ENCODE data around the gene CCNI2. TPM values are rescaled to one million over a fixed set of nuclear protein-coding genes. Genes with fewer than 3 reads are reported as not detected.

The CCNI2 gene
- total RNA-seq, 1 experiment from 2014 or later, result 1.4 TPM

DNA sequence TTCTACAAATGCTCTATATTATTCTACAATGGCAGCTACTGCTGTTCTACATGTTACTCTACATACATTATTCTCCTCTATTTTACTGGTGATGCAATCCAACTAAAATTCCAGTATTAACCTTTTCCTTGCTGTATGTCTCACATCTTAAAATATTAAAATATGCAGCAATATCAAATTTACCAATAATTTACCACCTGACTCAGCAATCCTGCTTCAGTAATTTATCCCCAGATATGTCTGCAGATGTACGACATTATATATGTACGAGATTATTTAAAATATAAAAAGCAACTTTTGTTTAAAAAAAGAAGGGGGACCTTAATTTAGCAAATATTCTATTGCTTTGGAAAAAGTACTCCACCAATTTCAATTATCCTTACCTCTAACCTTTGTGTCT lies 21.5 kb upstream of the CCNI2 start:
- Histone ChIP-seq H3K27me3 (ENCODE audit: insufficient read depth, low read length) (no peaks in the 10 kb centered on the region), H3K79me2 (ENCODE audit: insufficient read depth, low read length) (no peaks in the 10 kb centered on the region), H3K4me1 (ENCODE audit: control insufficient read depth in 1 of 2, insufficient read depth in 2 of 2, low read length in 2 of 2) (no peaks in the 10 kb centered on the region), H3K36me3 (ENCODE audit: control insufficient read depth in 1 of 2, insufficient read depth in 2 of 2, low read length in 2 of 2) (no peaks in the 10 kb centered on the region), H3K9me3 (ENCODE audit: control insufficient read depth in 1 of 2, insufficient read depth in 1 of 2, low read depth in 1 of 2, low read length in 2 of 2) (no peaks in the 10 kb centered on the region), H3K4me2 (ENCODE audit: low read length) (no peak overlapping the region), H4K20me1 (ENCODE audit: insufficient read depth) (0 out of 2 replicates have a peak, but pooled peaks cover 5% of the 10 kb centered on the region), H3K27ac (ENCODE audit: low read depth, low read length) (no peak overlapping the region), H2AFZ (ENCODE audit: low read depth, low read length, poor library complexity, severe bottlenecking) (no peak overlapping the region), H3K9ac (ENCODE audit: low read length) (no peak overlapping the region), H3K9me2 (ENCODE audit: insufficient read depth) (no peaks in the 10 kb centered on the region), H3K4me3 (replicated peaks in 1 of 2; ENCODE audit: low read depth in 1 of 2, low read length in 2 of 2) (no peak overlapping the region)
- TF ChIP-seq CBX3 (IDR thresholded peaks at IDR 0.05; ENCODE audit: low read depth) (no peak), ZNF274 (IDR thresholded peaks at IDR 0.05; ENCODE audit: low read depth, low read length) (no peak), ZFX (IDR thresholded peaks at IDR 0.05) (no peak), RAD21 (IDR thresholded peaks at IDR 0.05; ENCODE audit: low read depth) (no peak), ATF3 (IDR thresholded peaks at IDR 0.05) (no peak), POLR2A (IDR thresholded peaks at IDR 0.05; ENCODE audit: borderline replicate concordance, extremely low read depth, insufficient read depth, insufficient read length) (no peak), CEBPB (IDR thresholded peaks at IDR 0.05; ENCODE audit: low read depth) (no peak), SRF (IDR thresholded peaks at IDR 0.05; ENCODE audit: low read depth) (no peak), JUND (IDR thresholded peaks at IDR 0.05) (no peak), EGR1 (IDR thresholded peaks at IDR 0.05; ENCODE audit: low read depth) (no peak), ELF1 (IDR thresholded peaks at IDR 0.05; ENCODE audit: borderline replicate concordance, low read depth) (no peak), TCF7L2 (IDR thresholded peaks at IDR 0.05; ENCODE audit: borderline replicate concordance, extremely low read depth, insufficient read depth, insufficient read length) (no peak), SP1 (IDR thresholded peaks at IDR 0.05; ENCODE audit: low read depth) (no peak), SIN3A (IDR thresholded peaks at IDR 0.05; ENCODE audit: low read depth) (no peak), EZH2phosphoT487 (IDR thresholded peaks at IDR 0.05; ENCODE audit: borderline replicate concordance) (no peak)
- TF ChIP-seq, protein P1, sequence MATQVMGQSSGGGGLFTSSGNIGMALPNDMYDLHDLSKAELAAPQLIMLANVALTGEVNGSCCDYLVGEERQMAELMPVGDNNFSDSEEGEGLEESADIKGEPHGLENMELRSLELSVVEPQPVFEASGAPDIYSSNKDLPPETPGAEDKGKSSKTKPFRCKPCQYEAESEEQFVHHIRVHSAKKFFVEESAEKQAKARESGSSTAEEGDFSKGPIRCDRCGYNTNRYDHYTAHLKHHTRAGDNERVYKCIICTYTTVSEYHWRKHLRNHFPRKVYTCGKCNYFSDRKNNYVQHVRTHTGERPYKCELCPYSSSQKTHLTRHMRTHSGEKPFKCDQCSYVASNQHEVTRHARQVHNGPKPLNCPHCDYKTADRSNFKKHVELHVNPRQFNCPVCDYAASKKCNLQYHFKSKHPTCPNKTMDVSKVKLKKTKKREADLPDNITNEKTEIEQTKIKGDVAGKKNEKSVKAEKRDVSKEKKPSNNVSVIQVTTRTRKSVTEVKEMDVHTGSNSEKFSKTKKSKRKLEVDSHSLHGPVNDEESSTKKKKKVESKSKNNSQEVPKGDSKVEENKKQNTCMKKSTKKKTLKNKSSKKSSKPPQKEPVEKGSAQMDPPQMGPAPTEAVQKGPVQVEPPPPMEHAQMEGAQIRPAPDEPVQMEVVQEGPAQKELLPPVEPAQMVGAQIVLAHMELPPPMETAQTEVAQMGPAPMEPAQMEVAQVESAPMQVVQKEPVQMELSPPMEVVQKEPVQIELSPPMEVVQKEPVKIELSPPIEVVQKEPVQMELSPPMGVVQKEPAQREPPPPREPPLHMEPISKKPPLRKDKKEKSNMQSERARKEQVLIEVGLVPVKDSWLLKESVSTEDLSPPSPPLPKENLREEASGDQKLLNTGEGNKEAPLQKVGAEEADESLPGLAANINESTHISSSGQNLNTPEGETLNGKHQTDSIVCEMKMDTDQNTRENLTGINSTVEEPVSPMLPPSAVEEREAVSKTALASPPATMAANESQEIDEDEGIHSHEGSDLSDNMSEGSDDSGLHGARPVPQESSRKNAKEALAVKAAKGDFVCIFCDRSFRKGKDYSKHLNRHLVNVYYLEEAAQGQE (IDR thresholded peaks at IDR 0.05; ENCODE audit: low read depth), result no peak
- TF ChIP-seq, protein P2, sequence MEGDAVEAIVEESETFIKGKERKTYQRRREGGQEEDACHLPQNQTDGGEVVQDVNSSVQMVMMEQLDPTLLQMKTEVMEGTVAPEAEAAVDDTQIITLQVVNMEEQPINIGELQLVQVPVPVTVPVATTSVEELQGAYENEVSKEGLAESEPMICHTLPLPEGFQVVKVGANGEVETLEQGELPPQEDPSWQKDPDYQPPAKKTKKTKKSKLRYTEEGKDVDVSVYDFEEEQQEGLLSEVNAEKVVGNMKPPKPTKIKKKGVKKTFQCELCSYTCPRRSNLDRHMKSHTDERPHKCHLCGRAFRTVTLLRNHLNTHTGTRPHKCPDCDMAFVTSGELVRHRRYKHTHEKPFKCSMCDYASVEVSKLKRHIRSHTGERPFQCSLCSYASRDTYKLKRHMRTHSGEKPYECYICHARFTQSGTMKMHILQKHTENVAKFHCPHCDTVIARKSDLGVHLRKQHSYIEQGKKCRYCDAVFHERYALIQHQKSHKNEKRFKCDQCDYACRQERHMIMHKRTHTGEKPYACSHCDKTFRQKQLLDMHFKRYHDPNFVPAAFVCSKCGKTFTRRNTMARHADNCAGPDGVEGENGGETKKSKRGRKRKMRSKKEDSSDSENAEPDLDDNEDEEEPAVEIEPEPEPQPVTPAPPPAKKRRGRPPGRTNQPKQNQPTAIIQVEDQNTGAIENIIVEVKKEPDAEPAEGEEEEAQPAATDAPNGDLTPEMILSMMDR (IDR thresholded peaks at IDR 0.05 in 2 of 3, conservative IDR thresholded peaks at IDR 0.05 in 1 of 3; ENCODE audit: borderline replicate concordance in 1 of 3, insufficient read depth in 1 of 3, low read depth in 2 of 3, low read length in 2 of 3), result no peak
- POLR2A ChIA-PET, result no interaction called here
- BruUV-seq (replicated peaks), result no TSS peak
- intact Hi-C loops (cut with micrococcal nuclease), result no loop called here
- DNase-seq (ENCODE audit: low read depth, low spot score) (no peak), ATAC-seq (no peak)
- CTCF ChIA-PET, result no interaction called here
- RAD21 ChIA-PET (ENCODE audit: low non-redundant PET in 1 of 2, low total read pairs in 2 of 2, uncharacterized antibody in 2 of 2, unreplicated experiment in 2 of 2), result no interaction called here
